ENCODE data around the gene PTPN4.

PTPN4 gene

GRCh38 chr2:119901013-119901412, 141.3 kb downstream of the PTPN4 start:
- Histone ChIP-seq H4K20me1 (ENCODE audit: insufficient read depth, low read length, poor library complexity, severe bottlenecking) (no peaks in the 10 kb centered on the region), H3K4me1 (ENCODE audit: insufficient read depth, low read length, poor library complexity, severe bottlenecking) (no peaks in the 10 kb centered on the region), H2AFZ (ENCODE audit: low read length) (no peak overlapping the region), H3K4me3 (ENCODE audit: low read length, poor library complexity, severe bottlenecking) (no peak overlapping the region), H3K9ac (ENCODE audit: low read depth, low read length, poor library complexity, severe bottlenecking) (no peak overlapping the region), H3F3A (ENCODE audit: low read depth) (no peaks in the 10 kb centered on the region), H3K79me2 (ENCODE audit: insufficient read depth, low read length) (no peaks in the 10 kb centered on the region), H3K4me2 (ENCODE audit: low read depth, low read length, poor library complexity, severe bottlenecking) (no peak overlapping the region), H3K36me3 (ENCODE audit: insufficient read depth, low read length) (peaks cover 32% of the 10 kb centered on the region; the same call in 1 of the 2 replicates), H3K9me2 (replicated peaks; ENCODE audit: low read depth, low read length) (no peaks in the 10 kb centered on the region), H3K9me3 (ENCODE audit: insufficient read depth, low read depth, low read length) (peaks cover 5% of the 10 kb centered on the region; the same call in 1 of the 2 replicates), H3K27me3 (ENCODE audit: insufficient read depth, low read length, poor library complexity, severe bottlenecking) (no peaks in the 10 kb centered on the region)
- TF ChIP-seq EZH2phosphoT487 (IDR thresholded peaks at IDR 0.05; ENCODE audit: borderline replicate concordance): no peak
- no peak for TF ChIP-seq CTCF (conservative IDR thresholded peaks at IDR 0.05; ENCODE audit: low read length)

GRCh38 chr2:119910566-119910965, 150.8 kb downstream of the PTPN4 start:
- H3K4me3 ChIP-seq (ENCODE audit: low read length, poor library complexity, severe bottlenecking): no peak overlapping the region
- H4K20me1 ChIP-seq (ENCODE audit: insufficient read depth, low read length, poor library complexity, severe bottlenecking): no peaks in the 10 kb centered on the region
- peaks cover 3% of the 10 kb centered on the region for H3K4me1 ChIP-seq (ENCODE audit: insufficient read depth, low read length, poor library complexity, severe bottlenecking)
- H3K36me3 ChIP-seq (ENCODE audit: insufficient read depth, low read length): 0 out of 2 replicates have a peak, but pooled peaks cover 6% of the 10 kb centered on the region
- no peak overlapping the region for H2AFZ ChIP-seq (ENCODE audit: low read length)
- H3K9me3 ChIP-seq (ENCODE audit: insufficient read depth, low read depth, low read length): no peaks in the 10 kb centered on the region
- no peaks in the 10 kb centered on the region for H3K9me2 ChIP-seq (replicated peaks; ENCODE audit: low read depth, low read length)
- no peaks in the 10 kb centered on the region for H3K27me3 ChIP-seq (ENCODE audit: insufficient read depth, low read length, poor library complexity, severe bottlenecking)
- no peak overlapping the region for H3K4me2 ChIP-seq (ENCODE audit: low read depth, low read length, poor library complexity, severe bottlenecking)
- no peaks in the 10 kb centered on the region for H3F3A ChIP-seq (ENCODE audit: low read depth)
- H3K9ac ChIP-seq (ENCODE audit: low read depth, low read length, poor library complexity, severe bottlenecking): no peak overlapping the region
- no peaks in the 10 kb centered on the region for H3K79me2 ChIP-seq (ENCODE audit: insufficient read depth, low read length)
- TF ChIP-seq EZH2phosphoT487 (IDR thresholded peaks at IDR 0.05; ENCODE audit: borderline replicate concordance) (no peak), CTCF (conservative IDR thresholded peaks at IDR 0.05; ENCODE audit: low read length) (no peak)

GRCh38 chr2:119914266-119914665, 154.5 kb downstream of the PTPN4 start:
- no peaks in the 10 kb centered on the region for H3K79me2 ChIP-seq (ENCODE audit: insufficient read depth, low read length)
- peaks cover 3% of the 10 kb centered on the region for H3K4me1 ChIP-seq (ENCODE audit: insufficient read depth, low read length, poor library complexity, severe bottlenecking)
- H3K9ac ChIP-seq (ENCODE audit: low read depth, low read length, poor library complexity, severe bottlenecking): no peak overlapping the region
- no peak overlapping the region for H3K4me2 ChIP-seq (ENCODE audit: low read depth, low read length, poor library complexity, severe bottlenecking)
- no peaks in the 10 kb centered on the region for H3F3A ChIP-seq (ENCODE audit: low read depth)
- H2AFZ ChIP-seq (ENCODE audit: low read length): no peak overlapping the region
- H3K9me3 ChIP-seq (ENCODE audit: insufficient read depth, low read depth, low read length): no peaks in the 10 kb centered on the region
- H3K36me3 ChIP-seq (ENCODE audit: insufficient read depth, low read length): no peaks in the 10 kb centered on the region
- H3K4me3 ChIP-seq (ENCODE audit: low read length, poor library complexity, severe bottlenecking): no peak overlapping the region
- H3K27me3 ChIP-seq (ENCODE audit: insufficient read depth, low read length, poor library complexity, severe bottlenecking): no peaks in the 10 kb centered on the region
- no peak for TF ChIP-seq CTCF (conservative IDR thresholded peaks at IDR 0.05; ENCODE audit: low read length)
- no peak for TF ChIP-seq EZH2phosphoT487 (IDR thresholded peaks at IDR 0.05; ENCODE audit: borderline replicate concordance)
- H3K9me2 ChIP-seq (replicated peaks; ENCODE audit: low read depth, low read length): no peaks in the 10 kb centered on the region
- H4K20me1 ChIP-seq (ENCODE audit: insufficient read depth, low read length, poor library complexity, severe bottlenecking): no peaks in the 10 kb centered on the region

Measured in Loucy (cell line).